Neural cell (in vitro differentiated cells): ENCODE measurements around the gene SND1. TPM values are rescaled to one million over a fixed set of nuclear protein-coding genes. Genes with fewer than 3 reads are reported as not detected.

Experiments used
- H2AFZ ChIP-seq: fragments of 200-600, 300-800 bp; sonication (generic), shearing (Covaris generic); 2 replicates; pipeline ENCODE4 v1.6.0; 2014; ENCODE audit warnings: low read depth, mild to moderate bottlenecking, antibody characterized with exemption, low read length, moderate library complexity
- H3F3A ChIP-seq: fragments of 200-600 bp; shearing (Covaris generic); 2 replicates; pipeline ENCODE4 v1.6.1; 2016; ENCODE audit warnings: mild to moderate bottlenecking, moderate library complexity, mixed read lengths, antibody characterized with exemption, low read length; ENCODE audit not compliant: insufficient read depth, poor library complexity, severe bottlenecking
- H3K27ac ChIP-seq: fragments of 200-600, 300-800 bp; sonication (generic), shearing (Covaris generic); 2 replicates; pipeline ENCODE4 v1.5.1; 2014; ENCODE audit warnings: mild to moderate bottlenecking, low read length, moderate library complexity
- H3K27me3 ChIP-seq: fragments of 300-800, 200-600 bp; sonication (generic), shearing (Covaris generic); 2 replicates; pipeline ENCODE4 v1.6.0; 2014; ENCODE audit warnings: mild to moderate bottlenecking, low read depth, low read length, moderate library complexity; ENCODE audit not compliant: insufficient read depth
- H3K36me3 ChIP-seq: fragments of 300-800, 200-600 bp; sonication (generic), shearing (Covaris generic); 2 replicates; pipeline ENCODE4 v1.5.1; 2014; ENCODE audit warnings: mild to moderate bottlenecking, antibody characterized with exemption, low read length, moderate library complexity; ENCODE audit not compliant: insufficient read depth
- H3K4me2 ChIP-seq: fragments of 300-800, 200-600 bp; sonication (generic), shearing (Covaris generic); 2 replicates; pipeline ENCODE4 v1.6.0; 2014; ENCODE audit warnings: mild to moderate bottlenecking, low read length
- H3K4me3 ChIP-seq: fragments of 300-800, 200-600 bp; sonication (generic), shearing (Covaris generic); 2 replicates; pipeline ENCODE4 v1.5.1; 2014; ENCODE audit warnings: mild to moderate bottlenecking, low read length, moderate library complexity
- H3K79me2 ChIP-seq: fragments of 200-600 bp; shearing (Covaris generic); replicated peaks from 2 replicates; pipeline ENCODE4 v1.6.0; 2014; ENCODE audit warnings: mild to moderate bottlenecking, low read length, moderate library complexity; ENCODE audit not compliant: insufficient read depth
- H3K9ac ChIP-seq: fragments of 300-800, 200-600 bp; sonication (generic), shearing (Covaris generic); 2 replicates; pipeline ENCODE4 v1.6.1; 2016; ENCODE audit warnings: mild to moderate bottlenecking, low read length, mixed read lengths
- H3K9me2 ChIP-seq: fragments of 200-600 bp; shearing (Covaris generic); 2 replicates; pipeline ENCODE4 v1.6.1; 2016; ENCODE audit warnings: mild to moderate bottlenecking, low read length, mixed read lengths; ENCODE audit not compliant: insufficient read depth
- H3K9me3 ChIP-seq: fragments of 200-600, 300-800 bp; sonication (generic), shearing (Covaris generic); 2 replicates; pipeline ENCODE4 v1.6.1; 2016; ENCODE audit warnings: mild to moderate bottlenecking, mixed run types, low read length, moderate library complexity, mixed read lengths
- H4K20me1 ChIP-seq: fragments of 200-600 bp; shearing (Covaris generic); 2 replicates; pipeline ENCODE4 v1.6.1; 2016; ENCODE audit warnings: mild to moderate bottlenecking, mixed run types; ENCODE audit not compliant: insufficient read depth
- CTCF ChIP-seq: fragments of 450-650 bp; IDR thresholded peaks from 2 replicates; pipeline ENCODE4 v1.5.1; 2014; ENCODE audit warnings: antibody characterized with exemption, mild to moderate bottlenecking, moderate library complexity; ENCODE audit not compliant: poor library complexity, severe bottlenecking
- MXI1 ChIP-seq: fragments of 450-650 bp; conservative IDR thresholded peaks from 2 replicates; pipeline ENCODE4 v1.6.1; 2014; ENCODE audit warnings: antibody characterized with exemption, mild to moderate bottlenecking; ENCODE audit not compliant: poor library complexity, severe bottlenecking
- RAD21 ChIP-seq: fragments of 450-650 bp; conservative IDR thresholded peaks from 2 replicates; pipeline ENCODE4 v1.6.1; 2014; ENCODE audit warnings: antibody characterized with exemption, mild to moderate bottlenecking, moderate library complexity
- TAF1 ChIP-seq: IDR thresholded peaks from 2 replicates; pipeline ENCODE4 v1.6.1; 2012; ENCODE audit warnings: low read depth
- polyA plus RNA-seq: library from polyadenylated mRNA; depleted of rRNA; stranded (reverse); fragments of >200 nt; gene quantifications from 2 replicates; pipeline ENCODE4 v1.2.3, GENCODE V29; 2014
- TF ChIP-seq, protein P1 (sequence below): IDR thresholded peaks from 2 replicates; pipeline ENCODE4 v1.6.1; 2012; ENCODE audit warnings: borderline replicate concordance

The SND1 gene
- polyA plus RNA-seq, 1 donor from 2014 or later, result 37.4 TPM

DNA sequence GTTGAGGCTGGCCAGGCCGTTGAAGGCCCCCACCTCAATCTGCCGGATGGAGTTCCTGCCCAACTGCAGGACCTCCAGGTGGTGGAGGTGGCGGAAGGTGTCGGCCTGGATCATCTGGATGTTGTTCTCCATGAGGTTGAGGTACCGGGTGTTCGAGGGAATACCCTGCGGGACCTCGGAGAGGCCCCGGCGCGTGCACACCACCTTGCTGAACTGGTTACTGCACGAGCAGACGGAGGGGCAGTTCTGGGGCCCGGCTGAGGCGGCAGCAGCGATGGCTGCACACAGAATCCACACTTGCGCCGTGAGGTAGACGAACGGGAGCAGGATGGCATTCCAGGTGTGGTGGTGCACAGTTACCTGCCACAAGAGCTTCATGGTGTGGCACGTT, 378.3 kb downstream of the SND1 start:
- H3K9ac ChIP-seq, result peak overlapping the region; percentile 89
- H3K79me2 ChIP-seq, result peaks cover 55% of the 10 kb centered on the region
- H2AFZ ChIP-seq, result no peak overlapping the region
- H4K20me1 ChIP-seq, result peaks cover 10% of the 10 kb centered on the region
- H3K4me3 ChIP-seq, result peak overlapping the region; percentile 90
- TF ChIP-seq RAD21 (no peak), TAF1 (no peak), CTCF (peak; percentile 19), MXI1 (no peak)
- TF ChIP-seq, protein P1, sequence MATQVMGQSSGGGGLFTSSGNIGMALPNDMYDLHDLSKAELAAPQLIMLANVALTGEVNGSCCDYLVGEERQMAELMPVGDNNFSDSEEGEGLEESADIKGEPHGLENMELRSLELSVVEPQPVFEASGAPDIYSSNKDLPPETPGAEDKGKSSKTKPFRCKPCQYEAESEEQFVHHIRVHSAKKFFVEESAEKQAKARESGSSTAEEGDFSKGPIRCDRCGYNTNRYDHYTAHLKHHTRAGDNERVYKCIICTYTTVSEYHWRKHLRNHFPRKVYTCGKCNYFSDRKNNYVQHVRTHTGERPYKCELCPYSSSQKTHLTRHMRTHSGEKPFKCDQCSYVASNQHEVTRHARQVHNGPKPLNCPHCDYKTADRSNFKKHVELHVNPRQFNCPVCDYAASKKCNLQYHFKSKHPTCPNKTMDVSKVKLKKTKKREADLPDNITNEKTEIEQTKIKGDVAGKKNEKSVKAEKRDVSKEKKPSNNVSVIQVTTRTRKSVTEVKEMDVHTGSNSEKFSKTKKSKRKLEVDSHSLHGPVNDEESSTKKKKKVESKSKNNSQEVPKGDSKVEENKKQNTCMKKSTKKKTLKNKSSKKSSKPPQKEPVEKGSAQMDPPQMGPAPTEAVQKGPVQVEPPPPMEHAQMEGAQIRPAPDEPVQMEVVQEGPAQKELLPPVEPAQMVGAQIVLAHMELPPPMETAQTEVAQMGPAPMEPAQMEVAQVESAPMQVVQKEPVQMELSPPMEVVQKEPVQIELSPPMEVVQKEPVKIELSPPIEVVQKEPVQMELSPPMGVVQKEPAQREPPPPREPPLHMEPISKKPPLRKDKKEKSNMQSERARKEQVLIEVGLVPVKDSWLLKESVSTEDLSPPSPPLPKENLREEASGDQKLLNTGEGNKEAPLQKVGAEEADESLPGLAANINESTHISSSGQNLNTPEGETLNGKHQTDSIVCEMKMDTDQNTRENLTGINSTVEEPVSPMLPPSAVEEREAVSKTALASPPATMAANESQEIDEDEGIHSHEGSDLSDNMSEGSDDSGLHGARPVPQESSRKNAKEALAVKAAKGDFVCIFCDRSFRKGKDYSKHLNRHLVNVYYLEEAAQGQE, result no peak
- H3K36me3 ChIP-seq, result peaks cover 7% of the 10 kb centered on the region
- no peaks in the 10 kb centered on the region for H3F3A ChIP-seq
- peak overlapping the region; percentile 71 for H3K27ac ChIP-seq
- H3K4me2 ChIP-seq, result peak overlapping the region; percentile 78
- H3K9me3 ChIP-seq, result no peaks in the 10 kb centered on the region
- H3K27me3 ChIP-seq, result no peaks in the 10 kb centered on the region
- H3K9me2 ChIP-seq, result no peaks in the 10 kb centered on the region

DNA sequence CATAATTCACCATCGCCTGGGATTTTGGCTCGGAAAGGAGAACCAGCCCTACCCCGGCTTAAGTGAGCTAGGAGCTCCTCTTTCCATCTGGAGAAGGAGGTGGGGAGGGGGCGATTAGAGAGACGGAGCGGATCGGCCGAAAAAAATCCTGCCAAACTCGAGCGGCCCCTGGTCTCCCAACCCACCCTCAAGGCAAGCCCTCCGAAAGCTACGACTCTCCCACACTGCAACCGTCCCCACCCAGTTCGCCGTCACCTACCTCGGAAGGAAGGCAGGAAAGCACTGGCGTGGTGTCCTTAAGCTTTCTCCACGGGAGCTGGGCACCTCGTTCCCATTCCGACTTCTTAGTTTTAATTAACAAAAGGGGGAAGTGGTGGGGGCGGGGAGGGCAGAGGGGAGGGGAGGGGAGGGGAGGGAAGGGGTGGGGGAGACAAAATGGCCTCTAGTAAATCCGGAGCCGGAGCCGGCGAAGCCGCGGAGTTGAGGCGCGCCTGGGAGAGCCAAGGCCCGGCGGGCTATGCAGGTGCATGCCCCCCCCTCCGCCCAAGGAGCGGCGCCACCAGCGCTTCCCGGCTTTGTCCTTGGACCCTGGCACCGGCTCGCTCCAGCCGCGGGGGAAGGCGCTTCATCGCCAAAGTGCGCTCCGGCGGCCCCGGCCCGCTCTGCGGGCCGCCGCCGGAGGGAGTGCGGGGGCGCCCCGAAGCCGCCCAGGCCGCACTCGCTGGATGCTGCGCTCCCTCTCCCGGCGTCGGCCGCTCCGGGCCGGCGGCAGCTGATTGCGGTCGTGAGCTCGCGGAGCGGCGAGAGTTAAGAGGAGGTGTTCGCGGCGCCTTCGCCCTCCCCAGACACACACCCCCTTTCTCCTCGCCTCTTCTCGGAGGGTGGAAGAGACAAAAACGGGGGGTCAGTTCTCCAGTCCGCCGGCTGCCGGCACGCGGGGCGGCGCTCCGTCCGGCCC, 378.9 kb downstream of the SND1 start, which contains the start of gene LRRC4:
TSS of gene LRRC4 (minus strand) at position 784 of the 958 bp plus-strand sequence. CDS start 797 bp downstream, outside the sequence.
- Histone ChIP-seq H4K20me1 (peaks cover 9% of the 10 kb centered on the region), H3F3A (no peaks in the 10 kb centered on the region), H3K36me3 (peaks cover 7% of the 10 kb centered on the region), H3K27ac (peak within 1 kb of the TSS; percentile 82), H3K9me3 (no peaks in the 10 kb centered on the region), H3K4me2 (peak within 1 kb of the TSS; percentile 78), H3K27me3 (no peaks in the 10 kb centered on the region), H2AFZ (no peak within 1 kb of the TSS), H3K79me2 (peaks cover 48% of the 10 kb centered on the region), H3K9ac (peak within 1 kb of the TSS; percentile 89), H3K4me3 (peak within 1 kb of the TSS; percentile 90), H3K9me2 (no peaks in the 10 kb centered on the region)
- no peak for TF ChIP-seq CTCF
- no peak for TF ChIP-seq MXI1
- peak; percentile 19 for TF ChIP-seq RAD21
